GM19043 (cell line): ENCODE data around the gene ARHGEF19.

Experiments
- ATAC-seq: cut with Tn5 transposase; IDR thresholded peaks from one replicate; pipeline ENCODE4 v1.9.1; 2021; ENCODE audit warnings: low read depth; ENCODE audit not compliant: unreplicated experiment

The ARHGEF19 gene

GRCh38 chr1:16184557-16185303 is 27.7 kb downstream of the ARHGEF19 start:
- ATAC-seq, result no peak

GRCh38 chr1:16183765-16184556 is 28.5 kb downstream of the ARHGEF19 start:
- no peak for ATAC-seq

- no peak for ATAC-seq
Observed at GRCh38 chr1:16183179-16183578, 29.3 kb downstream of the ARHGEF19 start.

GRCh38 chr1:16181887-16182719 is 30.3 kb downstream of the ARHGEF19 start:
- ATAC-seq, result no peak

GRCh38 chr1:16180291-16180824 is 32.1 kb downstream of the ARHGEF19 start:
- no peak for ATAC-seq

- ATAC-seq, result no peak
Observed at GRCh38 chr1:16178596-16179497, 33.6 kb downstream of the ARHGEF19 start.

GRCh38 chr1:16177306-16177705 is 35.1 kb downstream of the ARHGEF19 start:
- ATAC-seq, result no peak

GRCh38 chr1:16176653-16177052 is 35.8 kb downstream of the ARHGEF19 start:
- ATAC-seq, result no peak

GRCh38 chr1:16175610-16176553 is 36.6 kb downstream of the ARHGEF19 start:
- ATAC-seq, result no peak

- ATAC-seq, result no peak
Observed at GRCh38 chr1:16174886-16175598, 37.4 kb downstream of the ARHGEF19 start.

GRCh38 chr1:16174261-16174868 is 38.1 kb downstream of the ARHGEF19 start:
- no peak for ATAC-seq

- no peak for ATAC-seq
Observed at GRCh38 chr1:16173447-16174260, 38.8 kb downstream of the ARHGEF19 start.

- no peak for ATAC-seq
Observed at GRCh38 chr1:16172964-16173446, 39.4 kb downstream of the ARHGEF19 start.

- no peak for ATAC-seq
Observed at GRCh38 chr1:16172218-16172830, 40.1 kb downstream of the ARHGEF19 start.

- no peak for ATAC-seq
Observed at GRCh38 chr1:16171314-16172151, 40.9 kb downstream of the ARHGEF19 start.
